ENCODE results near the gene ADAM19.

Gene ADAM19

GRCh38 chr5:157481666-157482065 is 93.9 kb downstream of the ADAM19 start:
- no peak for DNase-seq

- DNase-seq: peak in 1 of 3 experiments; percentile 5
Observed at GRCh38 chr5:157481265-157481664, 94.3 kb downstream of the ADAM19 start.

- DNase-seq: no peak
Observed at GRCh38 chr5:157479612-157480510, 95.7 kb downstream of the ADAM19 start.

- no peak for DNase-seq
Observed at GRCh38 chr5:157479166-157479565, 96.4 kb downstream of the ADAM19 start.

GRCh38 chr5:157478726-157479125 is 96.8 kb downstream of the ADAM19 start:
- no peak for DNase-seq

GRCh38 chr5:157477814-157478494 is 97.6 kb downstream of the ADAM19 start:
- DNase-seq: no peak

GRCh38 chr5:157476702-157477408 is 98.7 kb downstream of the ADAM19 start:
- peak; percentile 33 to 82 (median 78) for DNase-seq

GRCh38 chr5:157475432-157475831 is 100.1 kb downstream of the ADAM19 start:
- peak in 2 of 3 experiments; percentile 3 to 82 for DNase-seq

- peak in 1 of 3 experiments; percentile 17 for DNase-seq
Observed at GRCh38 chr5:157473383-157474320, 101.9 kb downstream of the ADAM19 start.

- DNase-seq: peak in 2 of 3 experiments; percentile 5 to 11
Observed at GRCh38 chr5:157471709-157472108, 103.9 kb downstream of the ADAM19 start.

GRCh38 chr5:157470631-157471030 is 104.9 kb downstream of the ADAM19 start:
- no peak for DNase-seq

GRCh38 chr5:157469687-157470086 is 105.9 kb downstream of the ADAM19 start:
- DNase-seq: no peak

- DNase-seq: no peak
Observed at GRCh38 chr5:157469073-157469472, 106.5 kb downstream of the ADAM19 start.

GRCh38 chr5:157468293-157468965 is 107.1 kb downstream of the ADAM19 start:
- DNase-seq: peak in 1 of 3 experiments; percentile 84

GRCh38 chr5:157464519-157465171 is 110.9 kb downstream of the ADAM19 start:
- DNase-seq: no peak

GRCh38 chr5:157463621-157464518 is 111.7 kb downstream of the ADAM19 start:
- peak in 1 of 3 experiments; percentile 30 for DNase-seq

GRCh38 chr5:157463081-157463480 is 112.5 kb downstream of the ADAM19 start:
- DNase-seq: no peak

- no peak for DNase-seq
Observed at GRCh38 chr5:157460921-157461792, 114.4 kb downstream of the ADAM19 start.
